ENCODE data around the gene SERPINB12. TPM values are rescaled to one million over a fixed set of nuclear protein-coding genes. Genes with fewer than 3 reads are reported as not detected.

Gene SERPINB12
- total and polyA plus RNA-seq, 2 donors: 2.6 to 4.0 TPM

- H3K27me3 ChIP-seq (ENCODE audit: control insufficient read depth in 2 of 2, insufficient read depth in 1 of 2, low read length in 1 of 2): peaks cover 0 to 2% of the 10 kb centered on the region in 2 donors
- H3K36me3 ChIP-seq (ENCODE audit: control insufficient read depth in 2 of 2, insufficient read depth in 2 of 2, low read length in 1 of 2): no peaks in the 10 kb centered on the region
- no peaks in the 10 kb centered on the region for H3K4me1 ChIP-seq (ENCODE audit: control insufficient read depth in 2 of 2, insufficient read depth in 2 of 2, low read length in 2 of 2)
- no peak overlapping the region for H3K4me3 ChIP-seq (ENCODE audit: low read length in 2 of 2)
- H3K9me3 ChIP-seq (ENCODE audit: control insufficient read depth in 2 of 2, insufficient read depth in 1 of 2, low read length in 1 of 2): no peaks in the 10 kb centered on the region
- 48% methylated on average over 1 of the region's 1 CpG for WGBS
- no peak for DNase-seq (ENCODE audit: low read depth in 6 of 9, low spot score in 9 of 9)
- no peak overlapping the region for H3K27ac ChIP-seq (ENCODE audit: low read depth in 1 of 2, low read length in 1 of 2)
Measured at GRCh38 chr18:63515801-63516200, 26.4 kb upstream of the SERPINB12 start.

DNA sequence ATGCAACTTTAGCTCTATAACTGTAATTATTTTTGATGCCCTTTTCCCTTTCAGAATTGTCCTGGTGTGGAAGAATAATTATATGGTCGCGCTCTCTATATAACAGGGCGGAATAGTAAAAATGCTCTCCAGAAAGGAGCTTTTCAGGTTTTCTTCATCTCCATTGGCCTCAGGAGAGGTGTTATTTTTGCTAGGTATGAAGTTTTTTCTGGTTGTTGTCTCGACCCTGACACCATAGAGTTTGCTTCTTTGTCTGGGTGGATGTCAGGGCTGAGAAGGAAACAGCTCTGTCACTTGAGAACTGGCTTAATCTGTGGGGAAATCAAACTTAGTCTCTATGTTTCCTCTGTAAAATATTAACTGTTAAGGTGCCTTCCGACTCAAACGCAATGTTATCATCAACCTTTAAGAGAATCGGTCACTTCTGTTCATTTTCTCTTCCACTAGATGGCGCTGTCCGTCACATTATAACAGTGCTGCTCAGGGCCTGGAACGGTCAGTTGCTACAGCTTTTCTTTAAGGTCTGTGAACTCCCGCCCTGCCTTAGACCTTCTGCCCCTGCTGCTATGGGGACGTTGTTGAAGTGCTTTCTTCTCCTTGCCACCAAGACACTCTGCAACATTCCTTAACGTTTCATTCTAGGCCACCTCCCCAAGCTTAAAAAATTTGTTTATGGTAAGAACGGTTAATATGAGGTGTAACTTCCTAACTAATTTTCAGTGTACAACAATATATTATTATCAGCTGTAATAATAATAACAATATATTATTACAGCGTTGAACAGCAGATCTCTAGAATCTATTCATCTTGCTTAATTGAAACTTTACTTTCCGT is 23.8 kb upstream of the SERPINB12 start:
- Histone ChIP-seq H3K36me3 (ENCODE audit: control insufficient read depth in 2 of 2, insufficient read depth in 2 of 2, low read length in 1 of 2) (no peaks in the 10 kb centered on the region), H3K9me3 (ENCODE audit: control insufficient read depth in 2 of 2, insufficient read depth in 1 of 2, low read length in 1 of 2) (no peaks in the 10 kb centered on the region), H3K27ac (ENCODE audit: low read depth in 1 of 2, low read length in 1 of 2) (no peak overlapping the region), H3K4me1 (ENCODE audit: control insufficient read depth in 2 of 2, insufficient read depth in 2 of 2, low read length in 2 of 2) (no peaks in the 10 kb centered on the region), H3K4me3 (ENCODE audit: low read length in 2 of 2) (no peak overlapping the region), H3K27me3 (ENCODE audit: control insufficient read depth in 2 of 2, insufficient read depth in 1 of 2, low read length in 1 of 2) (no peaks in the 10 kb centered on the region)
- WGBS: 44% methylated on average over 16 of the region's 16 CpGs
- peak; percentile 28 to 82 (median 53) for DNase-seq (ENCODE audit: low read depth in 6 of 9, low spot score in 9 of 9)

GRCh38 chr18:63520053-63520685 is 22.0 kb upstream of the SERPINB12 start:
- no peak for DNase-seq (ENCODE audit: low read depth in 6 of 9, low spot score in 9 of 9)
- Histone ChIP-seq H3K4me1 (ENCODE audit: control insufficient read depth in 2 of 2, insufficient read depth in 2 of 2, low read length in 2 of 2) (no peaks in the 10 kb centered on the region), H3K4me3 (ENCODE audit: low read length in 2 of 2) (no peak overlapping the region), H3K27ac (ENCODE audit: low read depth in 1 of 2, low read length in 1 of 2) (no peak overlapping the region), H3K27me3 (ENCODE audit: control insufficient read depth in 2 of 2, insufficient read depth in 1 of 2, low read length in 1 of 2) (no peaks in the 10 kb centered on the region), H3K9me3 (ENCODE audit: control insufficient read depth in 2 of 2, insufficient read depth in 1 of 2, low read length in 1 of 2) (no peaks in the 10 kb centered on the region), H3K36me3 (ENCODE audit: control insufficient read depth in 2 of 2, insufficient read depth in 2 of 2, low read length in 1 of 2) (no peaks in the 10 kb centered on the region)
- WGBS: 89% methylated on average over 3 of the region's 3 CpGs

DNA sequence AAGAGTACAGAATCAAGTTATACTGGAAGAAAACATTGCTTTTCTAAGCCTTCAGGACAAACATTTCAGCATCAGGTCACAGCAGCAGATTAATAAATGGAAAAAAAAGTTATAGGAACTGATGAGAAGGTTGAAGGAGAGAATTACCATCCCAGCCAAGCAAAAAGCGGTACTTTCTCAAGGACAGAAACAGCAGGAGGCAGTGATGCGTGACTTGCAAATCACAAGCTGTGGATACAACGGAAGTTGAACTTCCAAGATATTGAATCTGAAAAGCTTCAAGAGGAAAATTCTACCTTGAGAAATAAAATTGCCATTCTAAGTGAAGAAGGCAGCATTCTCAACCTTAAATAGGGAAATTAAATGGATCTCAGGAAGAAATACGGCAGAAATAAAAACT is 18.5 kb upstream of the SERPINB12 start:
- no peak for DNase-seq (ENCODE audit: low read depth in 6 of 9, low spot score in 9 of 9)
- no peaks in the 10 kb centered on the region for H3K4me1 ChIP-seq (ENCODE audit: control insufficient read depth in 2 of 2, insufficient read depth in 2 of 2, low read length in 2 of 2)
- H3K36me3 ChIP-seq (ENCODE audit: control insufficient read depth in 2 of 2, insufficient read depth in 2 of 2, low read length in 1 of 2): no peaks in the 10 kb centered on the region
- H3K4me3 ChIP-seq (ENCODE audit: low read length in 2 of 2): no peak overlapping the region
- H3K27me3 ChIP-seq (ENCODE audit: control insufficient read depth in 2 of 2, insufficient read depth in 1 of 2, low read length in 1 of 2): no peaks in the 10 kb centered on the region
- H3K27ac ChIP-seq (ENCODE audit: low read depth in 1 of 2, low read length in 1 of 2): no peak overlapping the region
- H3K9me3 ChIP-seq (ENCODE audit: control insufficient read depth in 2 of 2, insufficient read depth in 1 of 2, low read length in 1 of 2): no peaks in the 10 kb centered on the region
- 72% methylated on average over 4 of the region's 4 CpGs for WGBS

DNA sequence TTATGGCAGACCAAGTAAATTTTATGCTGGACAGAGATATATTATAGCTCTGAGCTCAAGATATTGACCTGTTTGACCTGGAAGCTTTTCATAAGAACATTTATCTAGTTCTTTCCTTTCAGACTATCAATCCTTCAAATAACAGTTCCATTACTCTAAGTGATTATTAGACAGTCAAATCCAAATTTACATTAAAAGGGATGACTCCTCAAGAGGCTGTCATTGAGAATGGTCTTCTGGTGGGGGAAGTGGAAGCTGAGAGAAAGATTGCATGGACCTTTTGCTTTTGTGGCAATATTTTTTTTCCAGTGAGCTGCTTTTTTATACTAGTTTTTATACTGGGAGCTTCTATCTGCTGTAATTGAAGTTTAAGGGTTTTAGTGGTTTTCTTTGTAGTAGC is 14.9 kb upstream of the SERPINB12 start:
- Histone ChIP-seq H3K9me3 (ENCODE audit: control insufficient read depth in 2 of 2, insufficient read depth in 1 of 2, low read length in 1 of 2) (no peaks in the 10 kb centered on the region), H3K4me3 (ENCODE audit: low read length in 2 of 2) (no peak overlapping the region), H3K27ac (ENCODE audit: low read depth in 1 of 2, low read length in 1 of 2) (no peak overlapping the region), H3K4me1 (ENCODE audit: control insufficient read depth in 2 of 2, insufficient read depth in 2 of 2, low read length in 2 of 2) (no peaks in the 10 kb centered on the region), H3K36me3 (ENCODE audit: control insufficient read depth in 2 of 2, insufficient read depth in 2 of 2, low read length in 1 of 2) (no peaks in the 10 kb centered on the region), H3K27me3 (ENCODE audit: control insufficient read depth in 2 of 2, insufficient read depth in 1 of 2, low read length in 1 of 2) (no peaks in the 10 kb centered on the region)
- DNase-seq (ENCODE audit: low read depth in 6 of 9, low spot score in 9 of 9): no peak

- DNase-seq (ENCODE audit: low read depth in 6 of 9, low spot score in 9 of 9): no peak
- no peaks in the 10 kb centered on the region for H3K36me3 ChIP-seq (ENCODE audit: control insufficient read depth in 2 of 2, insufficient read depth in 2 of 2, low read length in 1 of 2)
- WGBS: 93% methylated on average over 5 of the region's 5 CpGs
Measured at GRCh38 chr18:63528863-63529492, 13.2 kb upstream of the SERPINB12 start.

DNA sequence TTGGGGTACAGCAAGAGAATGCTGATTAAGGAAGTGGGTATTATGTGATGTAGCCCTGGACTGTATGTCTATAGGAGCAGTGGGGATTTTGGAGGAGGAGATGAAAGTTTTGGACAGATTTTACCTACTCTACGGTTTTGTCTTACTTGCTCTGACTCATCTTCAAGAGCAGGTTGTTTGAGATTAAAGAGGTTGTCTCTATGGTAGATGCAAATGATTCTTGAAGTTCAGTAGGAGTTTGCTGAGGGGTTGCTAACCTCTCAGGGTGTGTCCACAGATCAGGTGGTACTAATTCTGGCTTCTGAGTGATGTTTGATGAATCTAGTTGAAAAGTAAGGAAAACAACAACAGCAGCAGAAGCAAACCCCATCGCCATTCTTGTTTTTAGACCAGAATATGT is 9.7 kb upstream of the SERPINB12 start:
- Histone ChIP-seq H3K4me3 (ENCODE audit: low read length in 2 of 2) (no peak overlapping the region), H3K9me3 (ENCODE audit: control insufficient read depth in 2 of 2, insufficient read depth in 1 of 2, low read length in 1 of 2) (no peaks in the 10 kb centered on the region), H3K4me1 (ENCODE audit: control insufficient read depth in 2 of 2, insufficient read depth in 2 of 2, low read length in 2 of 2) (no peaks in the 10 kb centered on the region), H3K36me3 (ENCODE audit: control insufficient read depth in 2 of 2, insufficient read depth in 2 of 2, low read length in 1 of 2) (no peaks in the 10 kb centered on the region), H3K27me3 (ENCODE audit: control insufficient read depth in 2 of 2, insufficient read depth in 1 of 2, low read length in 1 of 2) (no peaks in the 10 kb centered on the region), H3K27ac (ENCODE audit: low read depth in 1 of 2, low read length in 1 of 2) (no peak overlapping the region)
- WGBS: 91% methylated on average over 2 of the region's 2 CpGs
- DNase-seq (ENCODE audit: low read depth in 6 of 9, low spot score in 9 of 9): no peak

More at GRCh38 chr18:63528863-63529492, 13.2 kb upstream of the SERPINB12 start:
- Histone ChIP-seq H3K27ac (ENCODE audit: low read depth in 1 of 2, low read length in 1 of 2) (no peak overlapping the region), H3K27me3 (ENCODE audit: control insufficient read depth in 2 of 2, insufficient read depth in 1 of 2, low read length in 1 of 2) (no peaks in the 10 kb centered on the region), H3K4me3 (ENCODE audit: low read length in 2 of 2) (no peak overlapping the region), H3K9me3 (ENCODE audit: control insufficient read depth in 2 of 2, insufficient read depth in 1 of 2, low read length in 1 of 2) (no peaks in the 10 kb centered on the region), H3K4me1 (ENCODE audit: control insufficient read depth in 2 of 2, insufficient read depth in 2 of 2, low read length in 2 of 2) (no peaks in the 10 kb centered on the region)

DNA sequence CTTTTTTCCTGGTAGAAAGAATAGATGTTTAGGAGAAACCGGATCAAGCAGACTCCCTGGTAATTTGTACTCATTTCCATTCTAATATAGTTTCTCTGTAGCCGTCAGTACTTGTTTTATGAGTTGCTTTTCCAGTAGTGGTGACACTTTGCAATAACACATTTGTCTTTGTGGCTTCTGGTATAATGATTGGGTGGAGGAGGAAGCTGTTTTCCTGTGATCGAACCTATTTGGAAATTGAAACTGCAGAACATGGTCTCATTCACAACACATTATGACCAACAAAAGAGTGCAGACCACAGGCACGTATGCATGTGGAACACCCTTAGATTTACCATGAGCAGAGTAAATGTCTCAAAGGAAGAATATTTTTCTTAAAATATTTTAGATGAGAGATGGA is 7.6 kb upstream of the SERPINB12 start:
- no peak overlapping the region for H3K4me3 ChIP-seq (ENCODE audit: low read length in 2 of 2)
- H3K9me3 ChIP-seq (ENCODE audit: control insufficient read depth in 2 of 2, insufficient read depth in 1 of 2, low read length in 1 of 2): no peaks in the 10 kb centered on the region
- no peaks in the 10 kb centered on the region for H3K27me3 ChIP-seq (ENCODE audit: control insufficient read depth in 2 of 2, insufficient read depth in 1 of 2, low read length in 1 of 2)
- H3K4me1 ChIP-seq (ENCODE audit: control insufficient read depth in 2 of 2, insufficient read depth in 2 of 2, low read length in 2 of 2): no peaks in the 10 kb centered on the region
- DNase-seq (ENCODE audit: low read depth in 6 of 9, low spot score in 9 of 9): no peak
- no peak overlapping the region for H3K27ac ChIP-seq (ENCODE audit: low read depth in 1 of 2, low read length in 1 of 2)
- WGBS: 58% methylated on average over 4 of the region's 4 CpGs
- no peaks in the 10 kb centered on the region for H3K36me3 ChIP-seq (ENCODE audit: control insufficient read depth in 2 of 2, insufficient read depth in 2 of 2, low read length in 1 of 2)

DNA sequence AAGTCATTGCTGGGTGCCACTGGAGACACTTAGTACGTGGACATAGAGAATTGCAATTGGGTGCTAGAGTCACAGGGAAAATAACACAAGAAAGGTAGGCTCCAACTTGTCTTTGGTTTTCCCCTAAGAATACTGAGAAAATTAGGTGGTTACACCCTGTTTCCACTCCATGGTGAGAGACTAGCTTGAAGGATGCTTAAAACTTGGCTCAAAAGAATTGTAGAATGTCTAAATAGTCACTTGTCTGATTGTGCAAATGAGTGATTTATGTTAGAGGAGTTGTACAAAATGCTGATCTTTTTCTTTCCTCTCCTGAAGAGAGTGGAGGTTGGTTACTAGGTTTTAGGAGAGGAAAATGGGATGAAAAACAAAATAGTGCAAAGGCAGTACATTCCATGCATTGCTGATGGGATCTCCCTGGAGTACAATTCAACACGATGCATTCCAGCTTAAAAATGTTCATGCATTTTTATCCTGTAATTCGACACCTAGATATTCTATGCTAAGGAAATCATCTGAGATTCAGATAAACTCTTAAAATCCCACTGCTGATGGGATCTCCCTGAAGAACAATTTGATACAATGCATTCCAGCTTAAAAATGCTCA is 2.2 kb upstream of the SERPINB12 start:
- no peak overlapping the region for H3K27ac ChIP-seq (ENCODE audit: low read depth in 1 of 2, low read length in 1 of 2)
- no peaks in the 10 kb centered on the region for H3K27me3 ChIP-seq (ENCODE audit: control insufficient read depth in 2 of 2, insufficient read depth in 1 of 2, low read length in 1 of 2)
- no peaks in the 10 kb centered on the region for H3K36me3 ChIP-seq (ENCODE audit: control insufficient read depth in 2 of 2, insufficient read depth in 2 of 2, low read length in 1 of 2)
- no peaks in the 10 kb centered on the region for H3K9me3 ChIP-seq (ENCODE audit: control insufficient read depth in 2 of 2, insufficient read depth in 1 of 2, low read length in 1 of 2)
- DNase-seq (ENCODE audit: low read depth in 6 of 9, low spot score in 9 of 9): no peak
- no peak overlapping the region for H3K4me3 ChIP-seq (ENCODE audit: low read length in 2 of 2)
- 85% methylated on average over 3 of the region's 3 CpGs for WGBS
- H3K4me1 ChIP-seq (ENCODE audit: control insufficient read depth in 2 of 2, insufficient read depth in 2 of 2, low read length in 2 of 2): no peaks in the 10 kb centered on the region
